Mammary epithelial cell (primary cell): ENCODE results near the gene ANXA2R.

Experiments used
- CTCF ChIP-seq, 2 donors: IDR thresholded peaks in 1 of 2; conservative IDR thresholded peaks in 1 of 2; 2 replicates each; pipeline ENCODE4 v1.5.1; 2011 to 2012; ENCODE audit warnings: inconsistent platforms in 2 of 2, low read length in 2 of 2, mild to moderate bottlenecking in 2 of 2, control low read depth in 1 of 2, low read depth in 1 of 2; ENCODE audit not compliant: insufficient read depth in 1 of 2; ENCODE audit errors: extremely low read depth in 1 of 2
- EZH2 ChIP-seq: IDR thresholded peaks from 2 replicates; pipeline ENCODE4 v1.6.1; 2012; ENCODE audit warnings: low read length, inconsistent platforms, borderline replicate concordance

GRCh38 chr5:43066799-43067741, 27.0 kb upstream of the ANXA2R start:
- TF ChIP-seq CTCF (conservative IDR thresholded peaks at IDR 0.05 in 1 of 2, IDR thresholded peaks at IDR 0.05 in 1 of 2; ENCODE audit: extremely low read depth in 1 of 2, insufficient read depth in 1 of 2, low read depth in 1 of 2, low read length in 2 of 2) (no peak), EZH2 (no peak)
